Erythroblast (primary cell): ENCODE data around the gene TACR1.

Source experiments
- GATA1 ChIP-seq: IDR thresholded peaks from 2 replicates; pipeline ENCODE4 v1.6.1; 2011; ENCODE audit warnings: low read depth, mild to moderate bottlenecking, control low read depth, low read length, moderate library complexity
- POLR2A ChIP-seq: IDR thresholded peaks from 2 replicates; pipeline ENCODE4 v1.6.1; 2011; ENCODE audit warnings: mild to moderate bottlenecking, low read length

DNA sequence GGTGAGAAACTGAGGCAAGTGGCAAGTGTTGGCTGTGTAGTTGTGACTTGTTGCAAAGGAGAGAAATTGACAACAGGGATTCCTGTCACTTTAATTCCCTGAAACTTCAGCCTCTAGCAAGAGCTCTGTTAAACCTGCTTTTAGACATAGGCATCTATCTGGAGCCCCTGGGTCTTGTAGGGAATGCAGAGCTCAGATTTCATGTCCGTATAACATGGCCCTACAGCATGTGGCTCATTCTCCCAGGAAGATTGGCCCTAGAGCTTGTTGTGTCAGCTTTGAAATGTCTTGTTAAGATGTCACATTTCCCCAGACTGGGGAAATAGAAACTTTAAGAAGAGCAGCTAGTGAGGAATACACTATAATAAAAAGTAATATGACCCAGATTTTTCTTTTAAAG lies 125.1 kb downstream of the TACR1 start:
- no peak for TF ChIP-seq POLR2A
- TF ChIP-seq GATA1 = no peak
